ENCODE results near the gene AATK.
"Not testable (repeated sequence)": the region's sequence is repeated elsewhere in the genome, so short reads cannot be mapped to it uniquely, and the experiment has no call there.

AATK gene

GRCh38 chr17:81157848-81158687 lies 8.0 kb downstream of the AATK start:
- Mint-ChIP-seq H3K9me3 (no peaks in the 10 kb centered on the region), H3K4me1 (no peaks in the 10 kb centered on the region), H3K36me3 (ENCODE audit: low read depth) (no peaks in the 10 kb centered on the region), H3K27me3 (ENCODE audit: low read depth) (peaks cover 11% of the 10 kb centered on the region), H3K4me3 (no peak overlapping the region), H3K27ac (no peak overlapping the region)
- TF ChIP-seq CTCF (IDR thresholded peaks at IDR 0.05; ENCODE audit: unreplicated experiment in 3 of 3): no peak

- H3K36me3 Mint-ChIP-seq (ENCODE audit: low read depth): no peaks in the 10 kb centered on the region
- peaks cover 11% of the 10 kb centered on the region for H3K27me3 Mint-ChIP-seq (ENCODE audit: low read depth)
- no peak for TF ChIP-seq CTCF (IDR thresholded peaks at IDR 0.05; ENCODE audit: unreplicated experiment in 3 of 3)
- H3K4me1 Mint-ChIP-seq: no peaks in the 10 kb centered on the region
- no peak overlapping the region for H3K27ac Mint-ChIP-seq
- no peak overlapping the region for H3K4me3 Mint-ChIP-seq
- H3K9me3 Mint-ChIP-seq: no peaks in the 10 kb centered on the region
Measured at GRCh38 chr17:81156866-81157805, 8.9 kb downstream of the AATK start.

- no peak overlapping the region for H3K27ac Mint-ChIP-seq
- H3K27me3 Mint-ChIP-seq (ENCODE audit: low read depth): peaks cover 11% of the 10 kb centered on the region
- no peaks in the 10 kb centered on the region for H3K9me3 Mint-ChIP-seq
- H3K4me3 Mint-ChIP-seq: no peak overlapping the region
- no peaks in the 10 kb centered on the region for H3K4me1 Mint-ChIP-seq
- TF ChIP-seq CTCF (IDR thresholded peaks at IDR 0.05; ENCODE audit: unreplicated experiment in 3 of 3): no peak
- H3K36me3 Mint-ChIP-seq (ENCODE audit: low read depth): no peaks in the 10 kb centered on the region
Measured at GRCh38 chr17:81154961-81155360, 11.1 kb downstream of the AATK start.

- not testable (repeated sequence) for H3K36me3 Mint-ChIP-seq (ENCODE audit: low read depth); H3K4me3 Mint-ChIP-seq; H3K9me3 Mint-ChIP-seq; H3K27ac Mint-ChIP-seq; H3K4me1 Mint-ChIP-seq
- peaks cover 11% of the 10 kb centered on the region for H3K27me3 Mint-ChIP-seq (ENCODE audit: low read depth)
Measured at GRCh38 chr17:81154016-81154415, 12.0 kb downstream of the AATK start.

- Mint-ChIP-seq H3K36me3 (ENCODE audit: low read depth) (no peaks in the 10 kb centered on the region), H3K4me3 (no peak overlapping the region), H3K27me3 (ENCODE audit: low read depth) (peaks cover 10% of the 10 kb centered on the region), H3K9me3 (no peaks in the 10 kb centered on the region), H3K4me1 (no peaks in the 10 kb centered on the region), H3K27ac (no peak overlapping the region)
- TF ChIP-seq CTCF (IDR thresholded peaks at IDR 0.05; ENCODE audit: unreplicated experiment in 3 of 3): no peak
Measured at GRCh38 chr17:81153340-81153803, 12.6 kb downstream of the AATK start.

GRCh38 chr17:81152288-81152828 lies 13.7 kb downstream of the AATK start:
- H3K27me3 Mint-ChIP-seq (ENCODE audit: low read depth): peaks cover 11% of the 10 kb centered on the region
- no peak for TF ChIP-seq CTCF (IDR thresholded peaks at IDR 0.05; ENCODE audit: unreplicated experiment in 3 of 3)
- H3K4me1 Mint-ChIP-seq: no peaks in the 10 kb centered on the region
- no peaks in the 10 kb centered on the region for H3K36me3 Mint-ChIP-seq (ENCODE audit: low read depth)
- H3K4me3 Mint-ChIP-seq: no peak overlapping the region
- H3K9me3 Mint-ChIP-seq: no peaks in the 10 kb centered on the region
- no peak overlapping the region for H3K27ac Mint-ChIP-seq
